Keratinocyte (primary cell): ENCODE data around the gene CD209. TPM values are rescaled to one million over a fixed set of nuclear protein-coding genes. Genes with fewer than 3 reads are reported as not detected.

Source experiments
- DNase-seq: peaks from one replicate; pipeline ENCODE4 v3.0.0-alpha.2; 2011; ENCODE audit warnings: low read depth, missing footprints, low spot score
- FAIRE-seq: peaks from 2 replicates; lab custom pipeline; 2011; peaks lifted over from hg19 to GRCh38; lab: Jason Lieb, UNC
- H2AFZ ChIP-seq: 2 replicates; pipeline ENCODE4 v1.6.0; 2012; ENCODE audit warnings: low read length, control low read depth, inconsistent platforms; ENCODE audit not compliant: control insufficient read depth
- H3K27ac ChIP-seq: 2 replicates; pipeline ENCODE4 v1.5.1; 2011; ENCODE audit warnings: low read length; ENCODE audit not compliant: control insufficient read depth, insufficient read depth
- H3K27me3 ChIP-seq: 3 replicates; pipeline ENCODE4 v1.6.0; 2011; ENCODE audit warnings: low read length; ENCODE audit not compliant: control insufficient read depth, insufficient read depth; ENCODE audit errors: extremely low read depth
- H3K36me3 ChIP-seq, 2 experiments: 2 replicates in 1 of 2; 3 replicates in 1 of 2; pipeline ENCODE4 v1.5.1; 2011; ENCODE audit warnings: low read length in 2 of 2, mild to moderate bottlenecking in 1 of 2; ENCODE audit not compliant: control insufficient read depth in 2 of 2, insufficient read depth in 2 of 2; ENCODE audit errors: extremely low read depth in 1 of 2
- H3K4me1 ChIP-seq: 3 replicates; pipeline ENCODE4 v1.5.1; 2011; ENCODE audit warnings: low read length; ENCODE audit not compliant: control insufficient read depth, insufficient read depth; ENCODE audit errors: extremely low read depth
- H3K4me2 ChIP-seq: 3 replicates; pipeline ENCODE4 v1.6.0; 2011; ENCODE audit warnings: low read depth, low read length; ENCODE audit not compliant: control insufficient read depth, insufficient read depth; ENCODE audit errors: extremely low read depth
- H3K4me3 ChIP-seq, 3 experiments: fragments of 200-600 bp in 1 of 3; sonication (generic) in 1 of 3; 2 replicates in 2 of 3; 3 replicates in 1 of 3; pipeline ENCODE4 v1.5.1; 2011 to 2016; ENCODE audit warnings: low read length in 3 of 3, mild to moderate bottlenecking in 3 of 3, control low read depth in 2 of 3, inconsistent platforms in 1 of 3, low read depth in 1 of 3, mixed read lengths in 1 of 3, mixed run types in 1 of 3, moderate library complexity in 1 of 3; ENCODE audit not compliant: control insufficient read depth in 2 of 3, insufficient read depth in 2 of 3; ENCODE audit errors: extremely low read depth in 1 of 3
- H3K79me2 ChIP-seq: 2 replicates; pipeline ENCODE4 v1.6.0; 2012; ENCODE audit warnings: low read length; ENCODE audit not compliant: control insufficient read depth, insufficient read depth
- H3K9ac ChIP-seq: 3 replicates; pipeline ENCODE4 v1.6.0; 2011; ENCODE audit warnings: low read length; ENCODE audit not compliant: control insufficient read depth, insufficient read depth; ENCODE audit errors: extremely low read depth
- H3K9me1 ChIP-seq: 3 replicates; pipeline ENCODE4 v1.6.0; 2011; ENCODE audit warnings: low read length; ENCODE audit not compliant: control insufficient read depth, insufficient read depth; ENCODE audit errors: extremely low read depth
- H3K9me3 ChIP-seq: 2 replicates; pipeline ENCODE4 v1.5.1; 2012; ENCODE audit warnings: low read depth, low read length; ENCODE audit not compliant: control insufficient read depth
- H4K20me1 ChIP-seq: 3 replicates; pipeline ENCODE4 v1.6.0; 2011; ENCODE audit warnings: low read length; ENCODE audit not compliant: control insufficient read depth, insufficient read depth; ENCODE audit errors: extremely low read depth
- EZH2 ChIP-seq: IDR thresholded peaks from one replicate; pipeline ENCODE4 v1.6.1; 2012; ENCODE audit warnings: inconsistent platforms, mild to moderate bottlenecking, low read length, moderate library complexity
- dilution Hi-C: fragments of 300-500 bp; cut with MboI; formaldehyde crosslinking; loops from one replicate; pipeline ENCODE4 v1.7.0; 2020; ENCODE audit warnings: low sequenced_read_pairs; ENCODE audit not compliant: extremely low pct_ligation_motif_present
- polyA plus RNA-seq, 5 experiments: library from polyadenylated mRNA; depleted of rRNA in 3 of 5; stranded (reverse) in 3 of 5; stranded (forward) in 1 of 5; unstranded in 1 of 5; fragments of >200 nt; gene quantifications; 1 replicate in 1 of 5; 2 replicates in 3 of 5; 3 replicates in 1 of 5; pipeline versions ENCODE4 v1.2.1 to v1.2.3, GENCODE V29; 2011 to 2012; ENCODE audit warnings: missing spikeins in 2 of 5, low read depth in 1 of 5, low replicate concordance in 1 of 5
- TF ChIP-seq, protein P1 (sequence below), 3 experiments: IDR thresholded peaks in 1 of 3; conservative IDR thresholded peaks in 1 of 3; optimal IDR thresholded peaks in 1 of 3; 2 replicates in 2 of 3; 3 replicates in 1 of 3; pipeline versions ENCODE3 to v1.5.1; 2011; ENCODE audit warnings: low read length in 3 of 3, mild to moderate bottlenecking in 3 of 3, moderate library complexity in 2 of 3, control low read depth in 1 of 3, inconsistent platforms in 1 of 3; ENCODE audit not compliant: insufficient read depth in 2 of 3; ENCODE audit errors: extremely low read depth in 1 of 3

The CD209 gene
- polyA plus RNA-seq, 1 donor (not counting 4 experiments of a cell fraction or from before 2014, with no cell fraction given): not detected

DNA sequence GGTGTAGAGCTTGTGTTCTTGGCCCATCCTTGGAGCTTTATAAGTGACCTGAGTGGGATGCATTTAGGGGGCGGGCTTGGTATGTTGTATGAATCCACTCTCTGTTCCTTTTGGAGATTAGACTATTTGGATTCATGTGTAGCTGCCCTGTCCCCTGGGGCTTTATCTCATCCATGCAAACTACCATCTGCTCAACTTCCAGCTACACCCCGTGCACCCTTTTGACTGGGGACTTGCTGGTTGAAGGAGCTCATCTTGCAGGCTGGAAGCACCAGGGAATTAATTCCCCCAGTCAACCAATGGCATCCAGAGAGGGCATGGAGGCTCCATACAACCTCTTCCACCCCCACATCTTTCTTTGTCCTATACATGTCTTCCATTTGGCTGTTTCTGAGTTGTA lies 21.8 kb upstream of the CD209 start:
- H3K9ac ChIP-seq: no peak overlapping the region
- H2AFZ ChIP-seq: no peak overlapping the region
- H3K27me3 ChIP-seq: no peaks in the 10 kb centered on the region
- dilution Hi-C loops: no loop called here
- H3K9me3 ChIP-seq: no peaks in the 10 kb centered on the region
- H3K9me1 ChIP-seq: no peaks in the 10 kb centered on the region
- no peak overlapping the region for H3K27ac ChIP-seq
- H3K4me1 ChIP-seq: peaks cover 22% of the 10 kb centered on the region
- no peaks in the 10 kb centered on the region for H4K20me1 ChIP-seq
- no peak for TF ChIP-seq EZH2
- TF ChIP-seq, protein P1, sequence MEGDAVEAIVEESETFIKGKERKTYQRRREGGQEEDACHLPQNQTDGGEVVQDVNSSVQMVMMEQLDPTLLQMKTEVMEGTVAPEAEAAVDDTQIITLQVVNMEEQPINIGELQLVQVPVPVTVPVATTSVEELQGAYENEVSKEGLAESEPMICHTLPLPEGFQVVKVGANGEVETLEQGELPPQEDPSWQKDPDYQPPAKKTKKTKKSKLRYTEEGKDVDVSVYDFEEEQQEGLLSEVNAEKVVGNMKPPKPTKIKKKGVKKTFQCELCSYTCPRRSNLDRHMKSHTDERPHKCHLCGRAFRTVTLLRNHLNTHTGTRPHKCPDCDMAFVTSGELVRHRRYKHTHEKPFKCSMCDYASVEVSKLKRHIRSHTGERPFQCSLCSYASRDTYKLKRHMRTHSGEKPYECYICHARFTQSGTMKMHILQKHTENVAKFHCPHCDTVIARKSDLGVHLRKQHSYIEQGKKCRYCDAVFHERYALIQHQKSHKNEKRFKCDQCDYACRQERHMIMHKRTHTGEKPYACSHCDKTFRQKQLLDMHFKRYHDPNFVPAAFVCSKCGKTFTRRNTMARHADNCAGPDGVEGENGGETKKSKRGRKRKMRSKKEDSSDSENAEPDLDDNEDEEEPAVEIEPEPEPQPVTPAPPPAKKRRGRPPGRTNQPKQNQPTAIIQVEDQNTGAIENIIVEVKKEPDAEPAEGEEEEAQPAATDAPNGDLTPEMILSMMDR (optimal IDR thresholded peaks at IDR 0.05 in 1 of 3, IDR thresholded peaks at IDR 0.05 in 1 of 3, conservative IDR thresholded peaks at IDR 0.05 in 1 of 3; ENCODE audit: extremely low read depth in 1 of 3, insufficient read depth in 2 of 3, low read length in 3 of 3): no peak
- no peak overlapping the region for H3K4me2 ChIP-seq
- no peaks in the 10 kb centered on the region for H3K79me2 ChIP-seq
- FAIRE-seq (no peak), DNase-seq (no peak)
- no peaks in the 10 kb centered on the region for H3K36me3 ChIP-seq
- no peak overlapping the region for H3K4me3 ChIP-seq

DNA sequence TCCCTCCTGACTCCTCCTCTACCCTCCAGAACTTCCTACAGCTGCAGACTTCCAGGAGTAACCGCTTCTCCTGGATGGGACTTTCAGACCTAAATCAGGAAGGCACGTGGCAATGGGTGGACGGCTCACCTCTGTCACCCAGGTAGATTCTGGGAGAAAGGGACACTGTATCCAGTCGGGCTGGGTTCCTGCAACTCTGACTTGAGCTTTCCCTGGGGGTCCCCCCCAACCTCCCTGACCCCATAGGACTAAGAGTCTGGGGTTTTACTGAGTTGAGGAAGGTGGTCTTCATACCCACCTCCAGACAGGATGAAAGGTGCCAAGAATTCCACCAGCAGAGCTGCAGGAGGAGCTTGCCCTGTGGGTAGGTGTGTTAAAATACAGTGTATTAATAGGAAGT lies 20.2 kb upstream of the CD209 start:
- Histone ChIP-seq H3K9me3 (no peaks in the 10 kb centered on the region), H3K4me2 (no peak overlapping the region), H2AFZ (no peak overlapping the region), H3K4me1 (peaks cover 5% of the 10 kb centered on the region), H3K27me3 (no peaks in the 10 kb centered on the region), H3K79me2 (no peaks in the 10 kb centered on the region), H3K27ac (no peak overlapping the region), H3K36me3 (no peaks in the 10 kb centered on the region), H4K20me1 (no peaks in the 10 kb centered on the region), H3K9me1 (no peaks in the 10 kb centered on the region), H3K9ac (no peak overlapping the region), H3K4me3 (no peak overlapping the region)
- dilution Hi-C loops: no loop called here
- DNase-seq: no peak
- TF ChIP-seq, protein P1 (optimal IDR thresholded peaks at IDR 0.05 in 1 of 3, IDR thresholded peaks at IDR 0.05 in 1 of 3, conservative IDR thresholded peaks at IDR 0.05 in 1 of 3; ENCODE audit: extremely low read depth in 1 of 3, insufficient read depth in 2 of 3, low read length in 3 of 3): no peak
- TF ChIP-seq EZH2: no peak
- no peak for FAIRE-seq
